Adrenal gland (tissue), 5 donors: Measurements from ENCODE around the gene PRKG1.

Experiments
- CTCF ChIP-seq, 6 experiments: fragments of 450-650 bp in 4 of 6; fragments of 200-600 bp in 2 of 6; sonication (generic) in 1 of 6; IDR thresholded peaks; 1 replicate in 5 of 6; 2 replicates in 1 of 6; pipeline versions ENCODE4 v1.5.1 to v1.8.0; 2016 to 2021; ENCODE audit warnings: antibody characterized with exemption in 6 of 6, mild to moderate bottlenecking in 2 of 6, moderate library complexity in 1 of 6
- POLR2A ChIP-seq, 2 donors: fragments of 450-650 bp; IDR thresholded peaks; one replicate each; pipeline ENCODE4 v1.6.1; 2017; ENCODE audit warnings: antibody characterized with exemption in 2 of 2, mild to moderate bottlenecking in 2 of 2, moderate library complexity in 1 of 2
- donor health status: DM: no; HTN: no; CAD: no.

GRCh38 chr10:51711519-51711891 is 637.2 kb downstream of the PRKG1 start:
- no peak for TF ChIP-seq POLR2A (IDR thresholded peaks at IDR 0.05)
- TF ChIP-seq CTCF (IDR thresholded peaks at IDR 0.05) = no peak
